DMS114 treated with DMSO at 0.1 percent for 48 hours (cell line): ENCODE results near the gene PPP1R11.
"Not testable (repeated sequence)": the region's sequence is repeated elsewhere in the genome, so short reads cannot be mapped to it uniquely, and the experiment has no call there.

Source experiments
- DNase-seq: peaks from one replicate; lab custom pipeline; 2025; ENCODE audit not compliant: unreplicated experiment; lab: John Stamatoyannopoulos, UW

Gene PPP1R11

DNA sequence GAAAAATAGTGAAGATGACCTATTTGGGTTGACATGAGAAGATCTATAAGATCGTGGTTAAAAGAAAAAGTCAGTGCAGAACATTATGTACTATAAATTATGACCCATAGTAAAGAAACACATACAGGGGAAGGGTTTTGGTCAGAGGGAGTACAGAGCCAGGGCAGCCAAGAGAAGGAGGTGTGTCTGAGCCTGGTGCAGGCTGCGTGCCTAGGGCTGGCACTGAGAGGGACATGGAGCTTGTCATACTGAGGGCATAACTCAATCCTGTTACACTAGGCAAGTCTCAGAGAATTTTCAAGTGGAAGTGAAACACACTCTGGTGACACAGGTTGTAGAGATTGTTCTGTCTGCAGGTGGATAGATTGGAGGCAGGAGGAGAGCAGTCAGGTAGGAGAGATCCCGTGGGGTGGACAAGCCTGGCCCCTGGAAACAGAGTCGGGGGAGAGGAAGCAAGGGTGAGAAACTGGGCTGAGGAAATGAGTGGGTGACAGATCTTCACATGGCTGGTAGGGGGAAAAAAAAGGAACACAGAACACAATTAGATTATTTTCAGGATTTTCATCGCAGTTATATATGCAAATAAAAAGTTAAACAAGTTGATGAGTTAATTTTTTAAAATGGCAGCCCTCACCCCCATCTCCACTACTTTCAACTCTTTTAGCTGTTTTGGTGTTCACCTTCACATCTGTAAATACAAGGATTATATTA is 27.1 kb downstream of the PPP1R11 start:
- no peak for DNase-seq

- DNase-seq, result no peak
Observed at GRCh38 chr6:30096829-30097228, 29.8 kb downstream of the PPP1R11 start.

DNA sequence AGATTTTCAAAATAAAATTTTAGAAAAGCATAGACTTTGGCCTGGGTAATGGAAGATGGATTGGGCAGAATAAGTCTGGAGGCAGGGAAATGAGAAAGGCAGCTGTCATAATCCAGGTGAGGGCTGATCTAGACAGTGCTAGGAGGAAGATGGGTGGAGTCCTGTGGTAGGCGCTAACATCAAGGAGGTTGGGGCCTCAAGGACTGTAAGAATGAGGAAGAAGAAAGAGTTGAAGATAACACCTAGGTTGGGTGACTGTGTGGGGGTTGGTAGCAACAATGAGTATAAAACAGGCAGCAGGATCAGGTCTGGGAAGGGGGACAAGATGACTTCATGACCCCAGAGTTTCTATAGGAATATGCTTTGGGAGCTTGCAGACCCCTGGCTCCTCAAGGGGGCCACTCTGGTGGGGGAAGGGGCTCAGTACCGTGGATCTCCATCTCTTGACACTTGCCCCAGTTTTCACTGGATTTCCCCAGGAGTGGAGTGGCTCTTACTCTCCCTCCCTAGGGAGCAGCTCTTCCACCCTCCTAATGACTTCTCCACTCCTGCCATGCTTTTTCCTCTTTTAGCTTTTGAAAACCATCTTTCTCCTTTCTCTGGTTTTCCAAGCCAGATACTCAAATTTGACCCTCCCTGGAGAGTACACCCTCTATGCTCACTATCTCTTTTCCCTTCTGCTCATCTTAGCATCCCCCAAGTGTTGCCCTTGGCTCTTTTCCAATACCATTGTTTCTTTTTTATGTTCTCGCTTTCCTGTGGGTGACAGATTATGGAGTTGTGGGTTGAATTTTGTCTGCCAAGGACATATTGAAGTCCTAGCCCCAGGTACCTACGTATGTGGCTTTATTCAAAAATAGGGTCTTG is 31.1 kb downstream of the PPP1R11 start:
- no peak for DNase-seq

GRCh38 chr6:30100154-30100553 is 33.2 kb downstream of the PPP1R11 start:
- no peak for DNase-seq

- no peak for DNase-seq
Observed at GRCh38 chr6:30100585-30101443, 33.8 kb downstream of the PPP1R11 start.

DNA sequence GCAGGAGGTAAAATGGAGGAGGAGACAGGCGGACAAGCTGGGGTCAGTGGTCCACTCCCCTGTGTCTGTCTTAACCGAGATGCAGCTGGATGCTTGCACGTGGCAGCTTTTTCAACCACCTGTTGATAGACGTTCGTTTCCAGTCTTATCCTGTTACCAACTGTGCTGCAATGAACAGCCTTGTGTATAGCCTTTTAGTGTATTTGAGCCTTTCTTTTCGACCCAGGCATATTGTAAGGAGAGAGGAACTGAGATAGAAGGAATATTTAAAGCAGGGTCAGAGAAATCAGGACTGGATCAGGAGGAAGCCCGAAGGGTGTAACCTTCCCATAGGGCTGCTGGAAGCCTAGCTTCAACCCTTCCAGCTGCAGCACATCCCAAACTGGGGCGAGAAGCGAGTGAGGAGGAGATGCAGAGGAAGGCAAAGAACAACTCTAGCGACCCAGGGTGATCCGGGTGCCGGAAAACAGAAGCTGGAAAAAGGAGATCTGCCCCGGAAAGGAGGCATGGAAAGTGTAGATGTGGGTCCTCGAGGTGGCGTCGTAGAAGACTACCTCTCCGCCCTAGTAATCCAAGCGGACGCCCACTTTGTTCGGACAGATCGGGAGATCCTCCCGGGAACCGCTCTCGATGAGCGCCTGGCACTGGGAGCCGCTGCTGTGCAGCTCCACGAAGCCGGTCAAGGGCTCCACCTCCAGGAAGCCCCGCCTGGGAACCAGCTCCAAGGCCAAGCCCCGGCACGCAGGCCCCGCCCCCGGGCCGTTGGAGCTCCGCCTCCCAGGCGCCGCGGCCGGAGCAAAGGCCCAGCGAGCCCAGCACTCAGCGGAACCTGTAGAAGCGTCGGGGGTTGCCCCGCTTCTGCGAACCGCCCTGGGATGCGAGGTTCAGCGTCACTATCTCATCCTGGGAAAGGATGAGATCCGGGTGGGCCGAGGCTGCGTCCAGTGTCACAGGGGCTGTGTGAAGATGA is 34.7 kb downstream of the PPP1R11 start:
- peak; percentile 81 for DNase-seq

- no peak for DNase-seq
Observed at GRCh38 chr6:30102414-30102969, 35.5 kb downstream of the PPP1R11 start.

DNA sequence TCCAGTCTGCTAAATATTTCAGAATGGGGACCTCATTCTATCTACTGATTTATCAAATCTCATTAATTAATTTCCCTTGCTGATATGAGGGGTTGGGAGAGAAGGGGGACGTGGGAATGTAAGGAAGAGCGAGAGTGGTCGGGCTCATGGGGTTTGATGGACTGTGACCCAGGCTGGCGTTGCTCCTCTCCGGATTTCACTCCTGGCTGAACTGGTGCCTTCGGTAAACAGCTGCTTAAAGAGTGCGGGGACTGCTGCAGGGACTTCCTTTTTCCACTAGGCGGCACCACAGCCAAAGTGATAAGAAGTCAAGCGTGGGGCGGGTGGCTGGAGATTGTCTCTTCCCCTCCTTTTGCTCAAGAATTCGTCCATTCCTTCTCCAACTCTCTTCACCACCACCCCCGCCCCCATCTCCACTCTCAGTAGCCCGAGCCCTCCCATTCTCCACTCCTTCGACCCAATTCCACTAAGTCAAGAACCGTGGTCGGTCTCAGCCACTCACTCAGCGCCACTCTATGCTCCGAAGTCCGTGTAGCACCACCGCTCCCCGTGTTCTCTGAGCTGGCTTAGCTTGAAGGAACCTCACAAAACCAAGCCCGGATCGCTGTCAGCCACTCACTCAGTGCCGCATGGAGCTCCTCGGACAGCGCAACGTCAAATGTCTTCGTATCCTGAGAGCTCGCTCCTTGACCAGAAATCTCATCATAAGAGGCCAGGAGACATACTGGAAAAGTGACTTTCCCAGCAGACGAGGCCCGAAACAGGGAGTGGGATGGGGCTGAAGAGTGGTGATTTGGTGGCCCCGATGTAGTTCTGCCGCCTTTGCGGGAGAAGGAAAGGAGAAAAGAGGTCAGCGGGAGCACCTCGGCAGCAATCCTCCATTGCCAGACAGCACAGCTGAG is 36.2 kb downstream of the PPP1R11 start:
- DNase-seq, result peak; percentile 92

- DNase-seq, result no peak
Observed at GRCh38 chr6:30103872-30104179, 36.8 kb downstream of the PPP1R11 start.

DNA sequence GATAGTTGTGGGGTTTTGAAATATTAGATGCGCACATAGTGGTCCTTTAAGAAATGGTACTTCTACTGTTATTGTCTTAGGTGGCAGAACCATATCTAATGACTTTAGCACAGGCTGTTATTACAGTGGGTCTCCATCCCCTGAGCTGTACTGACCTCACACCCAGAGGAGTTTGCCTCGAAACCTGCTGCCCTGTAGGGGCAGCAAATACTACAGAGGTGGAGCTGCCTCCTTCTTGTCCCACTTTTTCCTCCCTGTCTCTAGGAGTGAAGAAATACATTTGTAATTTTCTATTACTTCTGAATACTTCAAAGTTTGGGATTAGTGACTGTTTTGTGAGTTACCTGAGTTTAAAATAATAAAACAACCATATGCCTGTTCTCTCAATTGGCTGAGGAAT is 37.7 kb downstream of the PPP1R11 start:
- DNase-seq, result no peak

GRCh38 chr6:30111266-30111856 is 44.4 kb downstream of the PPP1R11 start:
- no peak for DNase-seq

DNA sequence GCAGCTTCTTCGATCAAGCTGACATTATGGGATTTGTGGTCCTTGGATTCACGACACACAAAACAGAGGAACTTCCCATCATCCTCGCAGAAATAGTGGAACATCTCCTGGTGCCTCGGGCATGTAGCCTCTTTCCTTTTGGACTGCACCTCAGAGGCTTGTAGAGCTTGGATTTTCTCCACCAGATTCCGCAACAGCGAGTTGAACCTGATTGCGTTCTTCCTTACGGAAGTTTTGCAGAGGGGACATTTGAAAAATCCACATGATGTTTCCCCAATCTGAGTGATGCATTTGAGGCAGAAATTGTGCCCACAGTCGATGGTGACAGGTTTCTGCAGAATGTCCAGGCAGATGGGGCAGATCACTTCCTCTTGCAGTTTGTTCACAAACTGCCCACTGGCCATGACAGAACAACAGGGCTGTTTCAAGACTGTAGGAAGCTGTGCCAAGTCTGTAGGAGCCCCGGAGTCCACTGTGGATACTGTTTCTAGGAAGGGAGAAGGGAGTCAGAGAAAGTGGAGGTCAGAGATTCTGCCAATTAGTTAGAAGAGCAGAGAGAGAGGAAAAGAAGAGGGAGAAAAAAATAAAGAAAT is 45.5 kb downstream of the PPP1R11 start:
- no peak for DNase-seq

GRCh38 chr6:30113003-30113759 is 46.2 kb downstream of the PPP1R11 start, which contains the start of gene TRIM31:
TRIM31 (minus strand) TSS chr6:30113090; CDS start chr6:30112805, 285 bp downstream.
- no peak for DNase-seq

GRCh38 chr6:30113841-30114240 is 46.8 kb downstream of the PPP1R11 start:
- DNase-seq, result no peak

DNA sequence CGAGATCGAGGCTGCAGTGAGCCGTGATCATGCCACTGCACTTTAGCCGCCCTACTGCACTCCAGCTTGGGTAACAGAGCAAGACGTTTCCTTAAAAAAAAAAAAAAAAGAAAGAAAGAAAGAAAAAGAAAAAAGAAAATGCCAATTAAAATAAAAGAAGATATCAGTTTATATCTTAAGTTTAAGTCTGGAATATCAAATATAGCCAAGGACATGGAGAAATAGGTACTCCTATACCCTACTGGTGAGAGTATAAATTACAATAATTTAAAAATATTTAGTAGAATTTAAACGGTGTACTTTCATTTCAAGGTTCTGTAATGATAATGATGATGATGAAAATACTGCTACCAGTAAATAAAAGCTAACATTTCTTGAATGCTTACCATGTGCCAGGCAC is 49.7 kb downstream of the PPP1R11 start:
- no peak for DNase-seq

DNA sequence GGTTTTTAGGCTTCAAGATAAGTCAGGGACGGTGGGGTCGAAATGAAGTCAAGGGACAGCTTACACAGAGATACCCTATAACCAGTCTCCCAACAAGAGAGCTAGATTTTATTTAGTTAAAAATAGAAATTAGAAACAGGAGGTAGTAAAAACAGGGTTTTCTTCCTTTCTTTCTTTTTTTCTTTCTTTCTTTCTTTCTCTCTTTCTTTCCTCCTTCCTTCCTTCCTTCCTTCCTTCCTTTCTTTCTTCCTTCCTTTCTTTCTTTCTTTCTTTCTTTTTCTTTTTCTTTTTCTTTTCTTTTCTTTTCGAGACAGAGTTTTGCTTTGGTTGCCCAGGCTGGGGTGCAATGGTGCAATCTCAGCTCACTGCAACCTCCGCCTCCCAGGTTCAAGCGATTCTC is 51.7 kb downstream of the PPP1R11 start:
- DNase-seq, result not testable (repeated sequence)
